Measurements from ENCODE around the gene ARHGEF9. TPM values are rescaled to one million over a fixed set of nuclear protein-coding genes. Genes with fewer than 3 reads are reported as not detected.

ARHGEF9 gene
- total RNA-seq, 4 donors from 2014 or later, result 29.9 to 108 (median 36.9) TPM

DNA sequence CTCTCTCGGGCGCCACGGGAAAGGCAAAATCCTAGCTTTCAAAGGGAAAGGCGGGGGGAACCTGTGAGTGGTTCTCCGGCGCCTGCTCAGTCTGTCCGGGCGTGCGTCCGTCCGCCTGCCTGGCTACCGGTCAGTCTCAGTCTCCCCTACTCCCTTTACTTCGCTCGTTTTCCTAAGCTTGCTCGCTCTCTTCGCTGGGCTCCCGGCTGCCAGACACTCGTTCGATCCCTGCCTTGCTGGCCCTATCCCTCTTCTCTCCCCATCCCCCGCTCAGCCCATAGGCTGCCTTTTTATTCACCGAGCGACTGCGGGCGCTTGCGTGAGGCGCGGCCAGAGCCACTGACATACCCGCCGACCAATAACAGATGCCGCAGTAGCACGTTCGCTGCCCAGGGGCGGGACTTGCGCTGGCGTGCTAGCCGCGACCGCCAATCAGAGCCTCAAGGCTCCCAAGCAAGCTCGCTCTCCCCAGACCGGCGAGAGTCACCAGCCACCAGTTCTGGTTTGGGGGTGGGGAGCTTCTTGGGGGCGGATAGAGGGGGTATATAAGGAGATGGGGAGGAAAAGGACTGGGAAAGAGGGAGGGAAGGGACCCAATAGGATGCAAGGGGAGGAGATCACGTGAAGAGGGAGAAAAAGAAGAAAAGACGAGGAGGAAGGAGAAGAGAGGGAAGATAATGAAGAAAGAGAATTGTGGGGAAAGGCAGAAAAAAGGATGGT, 30.0 kb downstream of the ARHGEF9 start:
- Histone ChIP-seq H3K27ac (peak overlapping the region; percentile 90 to 94 (median 92)), H3K27me3 (no peaks in the 10 kb centered on the region), H3K4me1 (peaks cover 0 to 20% (median 6%) of the 10 kb centered on the region in 4 donors), H3K36me3 (no peaks in the 10 kb centered on the region), H3K4me3 (peak overlapping the region; percentile 47 to 78 (median 61)), H3K9me3 (no peaks in the 10 kb centered on the region)
- in situ Hi-C loops (cut with MboI; ENCODE audit: low pct_ligation_motif_present in 1 of 4, low pct_unique_long_range_greater_than_20kb in 1 of 4, low sequenced_read_pairs in 3 of 4) (loop anchor here in 1 of 4 donors (25.0 kb wide), 1 partner anchor 193 kb away; no protein-coding TSS in a partner anchor), intact Hi-C loops (cut with DNase I; ENCODE audit: low total_unique reads) (no loop called here)
- WGBS, 2 donors (ENCODE audit: low coverage in 1 of 2), result 0 to 41% methylated on average over 2 to 44 of the region's 44 CpGs
- TF ChIP-seq, protein P1, sequence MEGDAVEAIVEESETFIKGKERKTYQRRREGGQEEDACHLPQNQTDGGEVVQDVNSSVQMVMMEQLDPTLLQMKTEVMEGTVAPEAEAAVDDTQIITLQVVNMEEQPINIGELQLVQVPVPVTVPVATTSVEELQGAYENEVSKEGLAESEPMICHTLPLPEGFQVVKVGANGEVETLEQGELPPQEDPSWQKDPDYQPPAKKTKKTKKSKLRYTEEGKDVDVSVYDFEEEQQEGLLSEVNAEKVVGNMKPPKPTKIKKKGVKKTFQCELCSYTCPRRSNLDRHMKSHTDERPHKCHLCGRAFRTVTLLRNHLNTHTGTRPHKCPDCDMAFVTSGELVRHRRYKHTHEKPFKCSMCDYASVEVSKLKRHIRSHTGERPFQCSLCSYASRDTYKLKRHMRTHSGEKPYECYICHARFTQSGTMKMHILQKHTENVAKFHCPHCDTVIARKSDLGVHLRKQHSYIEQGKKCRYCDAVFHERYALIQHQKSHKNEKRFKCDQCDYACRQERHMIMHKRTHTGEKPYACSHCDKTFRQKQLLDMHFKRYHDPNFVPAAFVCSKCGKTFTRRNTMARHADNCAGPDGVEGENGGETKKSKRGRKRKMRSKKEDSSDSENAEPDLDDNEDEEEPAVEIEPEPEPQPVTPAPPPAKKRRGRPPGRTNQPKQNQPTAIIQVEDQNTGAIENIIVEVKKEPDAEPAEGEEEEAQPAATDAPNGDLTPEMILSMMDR (IDR thresholded peaks at IDR 0.05), result no peak
- TF ChIP-seq POLR2A (IDR thresholded peaks at IDR 0.05) (peak; percentile 78), EP300 (IDR thresholded peaks at IDR 0.05; ENCODE audit: low read depth) (no peak), POLR2AphosphoS5 (IDR thresholded peaks at IDR 0.05) (peak; percentile 77 to 81 (median 78))
- DNase-seq, result peak; percentile 92

DNA sequence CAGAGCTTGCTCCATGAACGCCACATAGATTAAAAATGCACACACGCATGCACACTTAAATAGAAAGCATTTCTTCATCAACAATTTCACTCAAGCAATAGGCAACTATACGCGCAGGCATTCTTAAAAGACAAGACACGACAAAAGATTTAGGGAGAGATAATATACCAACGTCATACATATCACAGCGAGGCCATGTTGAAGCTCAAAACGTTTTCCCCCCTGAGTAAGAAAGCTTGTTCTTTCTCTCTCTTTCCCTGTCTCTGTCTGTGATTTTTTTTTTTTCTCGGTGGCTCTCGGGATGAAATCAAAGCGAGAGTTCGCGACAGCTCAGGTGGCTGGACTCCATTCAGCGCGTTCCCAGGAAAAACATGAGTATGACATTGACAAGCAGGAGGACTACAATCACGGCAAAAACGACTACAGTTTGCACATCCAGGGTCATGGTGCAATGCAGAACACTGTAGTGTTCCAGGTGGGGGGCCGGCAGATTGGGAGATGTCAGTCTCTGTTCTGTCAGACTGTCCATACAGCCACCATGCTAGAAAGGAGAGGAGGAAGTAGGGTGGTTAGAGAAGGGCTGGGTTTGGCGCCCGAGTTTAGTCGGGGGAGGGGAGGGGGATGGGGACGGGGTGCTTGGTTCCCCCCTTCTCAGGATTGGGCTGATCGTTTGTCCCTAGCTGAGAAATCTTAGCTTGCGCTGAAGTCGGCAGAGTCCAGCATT, 30.7 kb downstream of the ARHGEF9 start:
- no peak for DNase-seq
- Histone ChIP-seq H3K4me1 (peaks cover 0 to 20% (median 6%) of the 10 kb centered on the region in 4 donors), H3K4me3 (peak overlapping the region; percentile 47 to 78 (median 61)), H3K27ac (peak overlapping the region; percentile 90 to 94 (median 92)), H3K9me3 (no peaks in the 10 kb centered on the region), H3K36me3 (no peaks in the 10 kb centered on the region), H3K27me3 (no peaks in the 10 kb centered on the region)
- intact Hi-C loops (cut with DNase I; ENCODE audit: low total_unique reads) (no loop called here), in situ Hi-C loops (cut with MboI; ENCODE audit: low pct_ligation_motif_present in 1 of 4, low pct_unique_long_range_greater_than_20kb in 1 of 4, low sequenced_read_pairs in 3 of 4) (loop anchor here in 1 of 4 donors (25.0 kb wide), 1 partner anchor 192 kb away; no protein-coding TSS in a partner anchor)
- TF ChIP-seq EP300 (IDR thresholded peaks at IDR 0.05; ENCODE audit: low read depth), result no peak
- no peak for TF ChIP-seq POLR2AphosphoS5 (IDR thresholded peaks at IDR 0.05)
- no peak for TF ChIP-seq POLR2A (IDR thresholded peaks at IDR 0.05)
- TF ChIP-seq, protein P1 (IDR thresholded peaks at IDR 0.05), result no peak
- WGBS, 2 donors (ENCODE audit: low coverage in 1 of 2), result 2 to 40% methylated on average over 6 to 25 of the region's 25 CpGs

DNA sequence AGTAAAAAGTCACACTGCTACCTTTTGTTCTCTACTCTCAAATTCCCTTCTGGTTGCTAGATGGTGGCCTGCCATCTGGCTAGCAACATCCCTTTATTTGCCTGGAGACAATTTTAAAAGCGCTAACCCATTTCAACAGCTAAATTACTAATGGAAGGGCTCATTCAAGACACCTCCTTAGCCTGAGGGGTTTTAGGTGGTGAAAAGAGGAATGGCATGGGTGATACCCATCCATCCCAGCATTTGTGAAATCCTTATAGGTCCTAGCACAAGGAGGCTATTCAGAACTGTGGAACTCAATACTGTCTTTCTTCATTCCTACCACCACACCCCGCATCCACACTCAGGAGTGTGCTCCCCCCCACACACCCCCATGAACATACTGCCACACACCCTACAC, 33.5 kb downstream of the ARHGEF9 start:
- in situ Hi-C loops (cut with MboI; ENCODE audit: low pct_ligation_motif_present in 1 of 4, low pct_unique_long_range_greater_than_20kb in 1 of 4, low sequenced_read_pairs in 3 of 4), result loop anchor here in 1 of 4 donors (25.0 kb wide), 1 partner anchor 189 kb away; no protein-coding TSS in a partner anchor
- no peaks in the 10 kb centered on the region for H3K27me3 ChIP-seq

More for the DNA sequence above, 33.5 kb downstream of the ARHGEF9 start:
- H3K4me1 ChIP-seq, result peaks cover 0 to 22% (median 6%) of the 10 kb centered on the region in 4 donors
- DNase-seq, result no peak
- 72% methylated on average over 2 of the region's 2 CpGs; no CpG with 5 or more reads in 1 of the 2 donors for WGBS, 2 donors (ENCODE audit: low coverage in 1 of 2)
- H3K9me3 ChIP-seq, result no peaks in the 10 kb centered on the region
- no peak overlapping the region for H3K4me3 ChIP-seq
- TF ChIP-seq POLR2A (IDR thresholded peaks at IDR 0.05), result no peak
- no peak for TF ChIP-seq EP300 (IDR thresholded peaks at IDR 0.05; ENCODE audit: low read depth)
- TF ChIP-seq POLR2AphosphoS5 (IDR thresholded peaks at IDR 0.05), result no peak
- TF ChIP-seq, protein P1 (IDR thresholded peaks at IDR 0.05), result no peak
- no peak overlapping the region for H3K27ac ChIP-seq
- H3K36me3 ChIP-seq, result no peaks in the 10 kb centered on the region
- intact Hi-C loops (cut with DNase I; ENCODE audit: low total_unique reads), result no loop called here

All from transverse colon (tissue), 4 donors.